HG03439 (cell line): ENCODE data around the gene PUSL1.

Experiments
- ATAC-seq: cut with Tn5 transposase; IDR thresholded peaks from one replicate; pipeline ENCODE4 v1.9.1; 2021; ENCODE audit warnings: mild to moderate bottlenecking, moderate library complexity; ENCODE audit not compliant: unreplicated experiment

PUSL1 gene

GRCh38 chr1:1321477-1321876, 13.1 kb downstream of the PUSL1 start:
- no peak for ATAC-seq

DNA sequence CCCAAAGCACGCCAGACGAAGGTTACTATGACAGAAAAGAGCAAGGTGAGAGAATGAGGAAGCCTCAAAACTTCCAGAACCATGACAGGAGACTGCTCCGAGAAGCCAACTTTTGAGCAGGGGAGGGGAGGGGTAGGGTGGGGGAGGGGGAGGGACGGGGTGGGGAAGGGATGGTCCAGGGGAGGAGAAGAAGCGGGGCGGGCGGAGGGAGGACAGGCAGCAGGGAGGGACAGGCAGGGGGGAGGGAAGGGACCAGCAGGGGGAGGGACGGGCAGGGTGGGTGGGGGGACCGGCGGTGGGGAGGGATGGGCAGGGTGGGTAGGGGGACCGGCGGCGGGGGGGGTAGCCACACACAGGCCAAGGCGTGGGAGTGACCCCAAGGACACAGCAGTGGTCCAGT, 14.0 kb downstream of the PUSL1 start:
- no peak for ATAC-seq

DNA sequence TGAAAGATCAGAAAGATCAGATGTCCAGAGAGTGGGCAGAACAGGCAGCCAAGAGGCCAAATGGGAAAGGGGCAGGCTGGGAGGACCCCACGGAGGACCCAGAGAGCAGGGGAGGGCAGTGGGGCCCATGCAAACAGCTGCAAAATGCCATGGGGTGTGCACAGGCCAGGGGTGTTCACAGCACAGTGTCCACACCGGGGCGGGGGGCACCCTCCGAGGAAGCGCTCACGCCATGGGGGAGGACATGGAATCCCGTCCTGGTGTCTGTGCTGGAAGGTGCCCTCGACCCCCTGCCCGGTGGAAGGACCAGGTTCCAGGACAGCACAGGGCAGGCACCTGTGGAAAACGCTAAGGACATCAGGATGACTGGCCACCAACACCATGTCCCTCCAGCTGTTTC, 14.6 kb downstream of the PUSL1 start:
- no peak for ATAC-seq

DNA sequence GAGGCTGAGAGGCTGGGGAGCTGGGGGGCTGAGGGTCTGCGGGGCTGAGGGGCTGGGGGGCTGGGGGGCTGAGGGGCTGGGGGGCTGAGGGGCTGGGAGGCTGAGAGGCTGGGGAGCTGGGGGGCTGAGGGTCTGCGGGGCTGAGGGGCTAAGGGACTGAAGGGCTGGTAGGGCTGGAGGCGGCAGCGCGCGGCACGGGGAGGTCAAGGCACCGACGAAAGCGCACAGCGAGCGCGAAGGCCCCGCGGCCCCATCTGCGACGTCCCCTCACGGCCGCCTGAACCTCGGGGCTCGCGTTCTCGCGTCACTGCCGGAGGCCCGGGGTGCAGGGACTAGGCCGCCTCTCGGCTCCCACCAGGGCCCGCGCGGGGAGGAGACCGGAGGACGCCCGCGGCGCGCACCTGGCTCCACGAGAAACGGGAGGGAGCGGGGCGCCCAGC, 15.7 kb downstream of the PUSL1 start:
- ATAC-seq = peak; percentile 26

- ATAC-seq = peak; percentile 62
Measured at GRCh38 chr1:1324524-1325287, 16.3 kb downstream of the PUSL1 start, which contains the start of the genes CPTP and INTS11. TSS of gene CPTP (plus strand) at chr1:1324802. CDS start at chr1:1326911, 2,109 bp downstream. TSS of gene INTS11 (minus strand) at chr1:1324660. CDS start at chr1:1324608, 52 bp downstream.

- no peak for ATAC-seq
Measured at GRCh38 chr1:1325288-1326074, 17.1 kb downstream of the PUSL1 start.

- no peak for ATAC-seq
Measured at GRCh38 chr1:1326075-1326605, 17.7 kb downstream of the PUSL1 start.

DNA sequence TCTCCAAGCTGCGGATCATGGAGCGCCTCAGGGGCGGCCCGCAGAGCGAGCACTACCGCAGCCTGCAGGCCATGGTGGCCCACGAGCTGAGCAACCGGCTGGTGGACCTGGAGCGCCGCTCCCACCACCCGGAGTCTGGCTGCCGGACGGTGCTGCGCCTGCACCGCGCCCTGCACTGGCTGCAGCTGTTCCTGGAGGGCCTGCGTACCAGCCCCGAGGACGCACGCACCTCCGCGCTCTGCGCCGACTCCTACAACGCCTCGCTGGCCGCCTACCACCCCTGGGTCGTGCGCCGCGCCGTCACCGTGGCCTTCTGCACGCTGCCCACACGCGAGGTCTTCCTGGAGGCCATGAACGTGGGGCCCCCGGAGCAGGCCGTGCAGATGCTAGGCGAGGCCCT, 18.9 kb downstream of the PUSL1 start:
- ATAC-seq = no peak

- ATAC-seq = no peak
Measured at GRCh38 chr1:1328254-1328653, 19.9 kb downstream of the PUSL1 start.

DNA sequence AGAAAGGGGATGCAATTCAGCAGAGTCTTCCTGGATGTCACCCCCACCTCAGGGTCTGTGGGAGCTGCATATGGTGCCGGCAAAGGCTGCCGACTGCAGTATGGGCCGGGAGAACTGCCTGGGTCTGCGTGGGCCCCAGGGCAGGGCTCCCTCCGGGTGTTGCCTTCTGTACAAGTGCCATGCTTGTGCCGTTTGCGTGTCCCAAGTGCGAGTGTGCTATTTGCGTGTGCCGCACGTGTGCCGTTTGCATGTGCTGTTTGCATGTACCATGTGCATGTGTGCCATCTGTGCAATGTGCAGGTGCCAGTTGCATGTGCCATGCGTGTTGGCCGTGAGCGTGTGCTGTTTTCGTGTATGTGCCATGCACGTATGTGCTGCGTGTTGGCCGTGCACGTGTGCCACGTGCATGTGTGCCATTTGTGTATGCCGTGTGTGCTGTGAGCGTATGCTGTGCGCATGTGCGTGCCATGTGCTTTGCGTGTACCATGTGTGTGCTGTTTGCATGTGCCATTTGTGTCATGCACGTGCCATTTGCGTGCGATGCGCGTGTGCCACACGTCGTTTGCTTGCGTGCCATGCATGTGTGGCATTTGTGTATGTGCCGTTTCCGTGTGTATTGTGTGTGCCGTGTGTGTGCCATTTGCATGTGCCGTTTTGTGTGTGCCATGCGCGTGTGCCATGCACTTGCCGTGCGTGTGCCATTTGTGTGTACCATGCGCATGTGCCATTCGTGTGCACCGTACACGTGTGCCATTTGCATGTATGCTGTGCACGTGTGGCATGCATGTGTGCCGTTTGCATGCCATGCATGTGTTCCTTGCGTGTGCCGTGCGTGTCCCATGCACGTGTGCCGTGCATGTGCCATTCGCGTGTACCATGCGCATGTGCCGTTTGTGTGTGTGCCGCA, 21.2 kb downstream of the PUSL1 start:
- ATAC-seq = no peak

DNA sequence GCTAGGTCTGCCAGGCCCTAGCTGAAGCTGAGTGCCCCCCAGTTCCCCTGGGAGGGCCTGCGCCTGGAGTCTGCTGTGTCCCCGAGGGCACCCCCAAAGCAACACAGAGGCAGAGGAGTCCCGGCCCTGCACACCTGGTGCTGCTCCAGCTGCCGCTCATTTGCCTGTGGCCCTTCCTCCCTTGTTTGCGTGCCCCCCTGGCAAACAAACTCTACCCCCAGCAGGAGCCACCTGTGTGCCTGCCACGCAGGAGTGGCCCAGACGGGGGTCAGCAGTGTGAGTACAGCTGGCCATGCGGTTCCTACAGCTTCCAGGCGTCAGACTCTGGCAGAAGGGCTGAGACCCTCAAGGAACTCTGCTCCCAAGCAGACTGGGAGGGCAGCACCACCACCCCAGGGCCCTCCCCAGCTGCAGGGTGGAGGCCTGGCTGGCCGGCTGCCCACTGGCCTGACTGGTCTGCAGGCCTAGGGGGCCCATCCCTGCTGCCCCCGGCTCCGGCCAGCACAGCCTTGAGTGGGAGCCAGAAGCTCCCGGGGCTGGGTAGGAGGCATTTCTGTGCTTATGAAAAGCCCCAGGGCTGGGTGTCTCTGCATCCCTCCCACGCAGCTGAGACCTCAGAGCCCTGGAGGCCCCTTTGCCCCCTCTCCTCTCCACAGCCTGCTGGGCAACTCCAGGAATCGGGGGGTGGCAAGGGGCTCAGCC, 22.1 kb downstream of the PUSL1 start:
- ATAC-seq = no peak

DNA sequence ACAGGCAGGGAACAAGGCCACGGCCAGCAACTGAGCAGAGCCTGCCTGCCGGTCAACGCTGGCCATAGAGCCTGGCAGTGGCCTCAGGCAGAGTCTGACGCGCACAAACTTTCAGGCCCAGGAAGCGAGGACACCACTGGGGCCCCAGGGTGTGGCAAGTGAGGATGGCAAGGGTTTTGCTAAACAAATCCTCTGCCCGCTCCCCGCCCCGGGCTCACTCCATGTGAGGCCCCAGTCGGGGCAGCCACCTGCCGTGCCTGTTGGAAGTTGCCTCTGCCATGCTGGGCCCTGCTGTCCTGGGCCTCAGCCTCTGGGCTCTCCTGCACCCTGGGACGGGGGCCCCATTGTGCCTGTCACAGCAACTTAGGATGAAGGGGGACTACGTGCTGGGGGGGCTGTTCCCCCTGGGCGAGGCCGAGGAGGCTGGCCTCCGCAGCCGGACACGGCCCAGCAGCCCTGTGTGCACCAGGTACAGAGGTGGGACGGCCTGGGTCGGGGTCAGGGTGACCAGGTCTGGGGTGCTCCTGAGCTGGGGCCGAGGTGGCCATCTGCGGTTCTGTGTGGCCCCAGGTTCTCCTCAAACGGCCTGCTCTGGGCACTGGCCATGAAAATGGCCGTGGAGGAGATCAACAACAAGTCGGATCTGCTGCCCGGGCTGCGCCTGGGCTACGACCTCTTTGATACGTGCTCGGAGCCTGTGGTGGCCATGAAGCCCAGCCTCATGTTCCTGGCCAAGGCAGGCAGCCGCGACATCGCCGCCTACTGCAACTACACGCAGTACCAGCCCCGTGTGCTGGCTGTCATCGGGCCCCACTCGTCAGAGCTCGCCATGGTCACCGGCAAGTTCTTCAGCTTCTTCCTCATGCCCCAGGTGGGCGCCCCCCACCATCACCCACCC, 22.9 kb downstream of the PUSL1 start, which contains the start of gene TAS1R3:
Gene TAS1R3, plus strand, starts transcription at position 213 of the 898 bp plus-strand sequence. Its CDS starts 66 bp downstream, at position 279.
- ATAC-seq = no peak

DNA sequence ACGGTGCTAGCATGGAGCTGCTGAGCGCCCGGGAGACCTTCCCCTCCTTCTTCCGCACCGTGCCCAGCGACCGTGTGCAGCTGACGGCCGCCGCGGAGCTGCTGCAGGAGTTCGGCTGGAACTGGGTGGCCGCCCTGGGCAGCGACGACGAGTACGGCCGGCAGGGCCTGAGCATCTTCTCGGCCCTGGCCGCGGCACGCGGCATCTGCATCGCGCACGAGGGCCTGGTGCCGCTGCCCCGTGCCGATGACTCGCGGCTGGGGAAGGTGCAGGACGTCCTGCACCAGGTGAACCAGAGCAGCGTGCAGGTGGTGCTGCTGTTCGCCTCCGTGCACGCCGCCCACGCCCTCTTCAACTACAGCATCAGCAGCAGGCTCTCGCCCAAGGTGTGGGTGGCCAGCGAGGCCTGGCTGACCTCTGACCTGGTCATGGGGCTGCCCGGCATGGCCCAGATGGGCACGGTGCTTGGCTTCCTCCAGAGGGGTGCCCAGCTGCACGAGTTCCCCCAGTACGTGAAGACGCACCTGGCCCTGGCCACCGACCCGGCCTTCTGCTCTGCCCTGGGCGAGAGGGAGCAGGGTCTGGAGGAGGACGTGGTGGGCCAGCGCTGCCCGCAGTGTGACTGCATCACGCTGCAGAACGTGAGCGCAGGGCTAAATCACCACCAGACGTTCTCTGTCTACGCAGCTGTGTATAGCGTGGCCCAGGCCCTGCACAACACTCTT, 23.8 kb downstream of the PUSL1 start:
- no peak for ATAC-seq

GRCh38 chr1:1332774-1333480, 24.5 kb downstream of the PUSL1 start:
- ATAC-seq = no peak

DNA sequence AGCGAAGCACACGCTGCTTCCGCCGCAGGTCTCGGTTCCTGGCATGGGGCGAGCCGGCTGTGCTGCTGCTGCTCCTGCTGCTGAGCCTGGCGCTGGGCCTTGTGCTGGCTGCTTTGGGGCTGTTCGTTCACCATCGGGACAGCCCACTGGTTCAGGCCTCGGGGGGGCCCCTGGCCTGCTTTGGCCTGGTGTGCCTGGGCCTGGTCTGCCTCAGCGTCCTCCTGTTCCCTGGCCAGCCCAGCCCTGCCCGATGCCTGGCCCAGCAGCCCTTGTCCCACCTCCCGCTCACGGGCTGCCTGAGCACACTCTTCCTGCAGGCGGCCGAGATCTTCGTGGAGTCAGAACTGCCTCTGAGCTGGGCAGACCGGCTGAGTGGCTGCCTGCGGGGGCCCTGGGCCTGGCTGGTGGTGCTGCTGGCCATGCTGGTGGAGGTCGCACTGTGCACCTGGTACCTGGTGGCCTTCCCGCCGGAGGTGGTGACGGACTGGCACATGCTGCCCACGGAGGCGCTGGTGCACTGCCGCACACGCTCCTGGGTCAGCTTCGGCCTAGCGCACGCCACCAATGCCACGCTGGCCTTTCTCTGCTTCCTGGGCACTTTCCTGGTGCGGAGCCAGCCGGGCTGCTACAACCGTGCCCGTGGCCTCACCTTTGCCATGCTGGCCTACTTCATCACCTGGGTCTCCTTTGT, 25.3 kb downstream of the PUSL1 start:
- ATAC-seq = no peak

DNA sequence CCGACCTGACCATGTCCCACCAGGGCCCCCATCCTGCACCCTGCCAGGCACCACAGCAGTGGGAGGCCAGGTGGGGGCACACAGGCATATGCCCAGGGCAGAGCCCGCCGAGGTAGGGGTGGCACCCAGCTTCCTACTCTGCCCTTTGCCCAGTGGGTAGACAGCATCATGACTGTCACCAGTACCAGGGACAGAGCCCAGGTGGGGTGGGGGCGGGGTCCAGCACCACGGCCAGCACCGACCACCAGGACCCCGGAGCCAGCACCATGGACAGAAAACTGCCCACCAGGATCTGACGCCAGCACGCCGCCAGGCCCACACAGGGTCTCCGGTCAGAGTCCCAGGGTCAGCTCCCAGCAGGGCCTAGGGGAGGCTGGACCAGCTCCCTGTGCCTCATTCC, 26.4 kb downstream of the PUSL1 start:
- ATAC-seq = no peak

GRCh38 chr1:1335283-1335682, 26.9 kb downstream of the PUSL1 start:
- ATAC-seq = no peak
